Measurements from ENCODE around the gene NCBP3.

- TF ChIP-seq POLR2A (IDR thresholded peaks at IDR 0.05), result no peak
- TF ChIP-seq CTCF (IDR thresholded peaks at IDR 0.05), result no peak
Measured at GRCh38 chr17:3886776-3887175, 40.7 kb upstream of the NCBP3 start.
